Measurements from ENCODE around the gene FN3KRP.
"Not testable (repeated sequence)": the region's sequence is repeated elsewhere in the genome, so short reads cannot be mapped to it uniquely, and the experiment has no call there.

Gene FN3KRP

DNA sequence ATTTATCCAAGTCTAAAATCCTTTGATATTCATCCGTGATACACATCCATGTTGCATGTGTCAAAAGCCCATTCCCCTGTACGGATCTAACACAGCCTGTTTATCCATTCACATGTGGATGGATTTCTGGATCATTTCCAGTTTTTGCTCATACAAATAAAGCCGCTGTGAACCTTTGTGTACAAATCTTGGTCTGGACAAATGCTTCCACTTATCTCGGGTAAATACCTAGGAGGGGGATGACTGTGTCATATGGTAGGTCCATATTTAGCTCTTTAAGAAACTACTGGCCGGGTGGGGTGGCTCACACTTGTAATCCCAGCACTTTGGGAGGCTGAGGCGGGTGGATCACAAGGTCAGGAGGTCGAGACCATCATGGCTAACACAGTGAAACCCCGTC is 29.0 kb downstream of the FN3KRP start:
- no peak for DNase-seq

DNA sequence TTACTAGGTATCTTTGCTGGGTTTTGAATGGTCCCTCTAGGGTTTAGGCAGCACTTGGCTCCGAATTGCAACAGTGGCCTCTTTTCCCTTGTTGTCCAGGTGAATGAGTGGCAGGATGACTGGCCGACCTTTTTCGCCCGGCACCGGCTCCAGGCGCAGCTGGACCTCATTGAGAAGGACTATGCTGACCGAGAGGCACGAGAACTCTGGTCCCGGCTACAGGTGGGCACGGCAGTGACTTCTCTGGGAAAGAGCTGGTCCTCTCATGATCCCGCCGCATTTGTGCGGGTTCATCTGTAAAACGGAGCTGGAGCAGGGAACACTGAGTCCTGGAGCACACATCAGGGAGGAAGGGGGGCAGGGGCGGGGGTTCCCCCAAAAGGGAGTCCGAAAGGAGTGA is 32.2 kb downstream of the FN3KRP start:
- DNase-seq, result no peak

DNA sequence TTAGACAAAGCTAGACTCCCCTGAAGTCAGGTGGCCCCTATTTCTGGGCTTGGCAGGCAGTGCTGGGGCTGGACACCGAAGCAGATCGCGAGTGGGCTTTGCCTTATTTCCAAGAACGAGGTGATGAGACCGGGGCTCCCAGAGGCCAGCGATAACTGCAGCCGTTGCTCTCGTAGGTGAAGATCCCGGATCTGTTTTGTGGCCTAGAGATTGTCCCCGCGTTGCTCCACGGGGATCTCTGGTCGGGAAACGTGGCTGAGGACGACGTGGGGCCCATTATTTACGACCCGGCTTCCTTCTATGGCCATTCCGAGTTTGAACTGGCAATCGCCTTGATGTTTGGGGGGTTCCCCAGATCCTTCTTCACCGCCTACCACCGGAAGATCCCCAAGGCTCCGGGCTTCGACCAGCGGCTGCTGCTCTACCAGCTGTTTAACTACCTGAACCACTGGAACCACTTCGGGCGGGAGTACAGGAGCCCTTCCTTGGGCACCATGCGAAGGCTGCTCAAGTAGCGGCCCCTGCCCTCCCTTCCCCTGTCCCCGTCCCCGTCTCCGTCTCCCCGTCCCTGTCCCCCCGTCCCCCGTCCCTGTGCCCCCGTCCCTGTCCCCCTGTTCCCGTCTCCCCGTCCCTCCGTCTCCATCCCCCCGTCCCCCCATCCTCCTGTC is 33.9 kb downstream of the FN3KRP start:
- no peak for DNase-seq

DNA sequence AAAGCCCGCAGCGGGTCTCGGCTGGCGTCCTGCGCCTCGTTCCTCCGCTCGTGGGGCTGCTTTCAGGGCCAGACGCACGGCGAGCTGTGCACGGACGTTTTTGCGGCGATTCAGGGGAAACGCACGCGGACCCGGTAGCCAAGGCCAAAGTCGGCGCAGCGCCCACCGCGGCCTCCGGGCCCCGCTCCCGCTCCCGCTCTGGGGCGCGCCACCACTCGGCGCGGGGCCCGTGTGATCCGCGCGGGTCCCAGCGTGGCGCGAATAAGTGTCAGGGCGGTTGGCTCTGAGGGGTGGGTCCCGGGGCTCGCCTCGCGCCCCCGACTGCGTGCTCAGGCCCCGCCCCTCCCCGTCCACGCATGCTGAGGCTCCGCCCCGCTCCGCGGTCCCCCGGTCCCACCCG is 34.7 kb downstream of the FN3KRP start:
- no peak for DNase-seq

DNA sequence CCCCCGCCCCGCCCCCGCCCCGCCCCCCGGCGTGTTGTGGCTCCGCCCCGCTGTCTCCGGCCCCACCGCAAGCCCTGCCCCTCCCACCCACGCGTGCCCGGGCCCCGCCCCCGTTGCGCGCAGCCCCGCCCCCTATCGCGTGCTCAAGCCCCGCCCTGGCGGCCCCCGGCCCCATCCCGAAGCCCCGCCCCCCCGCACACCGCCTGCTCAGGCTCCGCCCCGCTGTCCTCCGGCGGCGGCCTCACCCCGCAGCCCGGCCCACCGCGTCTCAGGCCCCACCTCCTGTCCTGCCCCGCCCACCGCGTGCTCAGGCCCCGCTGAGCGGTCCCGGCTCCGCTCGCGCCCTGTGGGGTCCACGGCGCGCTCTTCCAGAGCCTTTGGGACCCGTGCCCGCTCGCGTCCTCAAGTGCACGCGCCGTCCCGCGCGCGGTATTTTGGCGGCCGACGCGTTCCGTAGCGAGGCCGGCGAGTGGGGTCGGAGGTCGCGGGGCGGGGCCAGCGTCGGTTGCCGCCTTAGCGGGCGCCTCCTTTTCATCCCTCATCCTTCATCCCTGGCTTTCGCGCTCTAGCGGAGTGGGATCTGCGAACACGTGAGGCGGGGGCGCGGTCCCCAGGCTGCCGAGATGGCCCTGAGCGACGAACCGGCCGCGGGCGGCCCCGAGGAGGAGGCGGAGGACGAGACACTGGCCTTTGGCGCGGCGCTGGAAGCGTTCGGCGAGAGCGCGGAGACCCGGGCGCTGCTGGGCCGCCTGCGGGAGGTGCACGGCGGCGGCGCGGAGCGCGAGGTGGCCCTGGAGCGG is 35.3 kb downstream of the FN3KRP start, which contains the start of gene TBCD:
Gene TBCD, plus strand, starts transcription at position 495 of the 800 bp plus-strand sequence. Its CDS starts 129 bp downstream, at position 624.
- peak; percentile 77 for DNase-seq

DNA sequence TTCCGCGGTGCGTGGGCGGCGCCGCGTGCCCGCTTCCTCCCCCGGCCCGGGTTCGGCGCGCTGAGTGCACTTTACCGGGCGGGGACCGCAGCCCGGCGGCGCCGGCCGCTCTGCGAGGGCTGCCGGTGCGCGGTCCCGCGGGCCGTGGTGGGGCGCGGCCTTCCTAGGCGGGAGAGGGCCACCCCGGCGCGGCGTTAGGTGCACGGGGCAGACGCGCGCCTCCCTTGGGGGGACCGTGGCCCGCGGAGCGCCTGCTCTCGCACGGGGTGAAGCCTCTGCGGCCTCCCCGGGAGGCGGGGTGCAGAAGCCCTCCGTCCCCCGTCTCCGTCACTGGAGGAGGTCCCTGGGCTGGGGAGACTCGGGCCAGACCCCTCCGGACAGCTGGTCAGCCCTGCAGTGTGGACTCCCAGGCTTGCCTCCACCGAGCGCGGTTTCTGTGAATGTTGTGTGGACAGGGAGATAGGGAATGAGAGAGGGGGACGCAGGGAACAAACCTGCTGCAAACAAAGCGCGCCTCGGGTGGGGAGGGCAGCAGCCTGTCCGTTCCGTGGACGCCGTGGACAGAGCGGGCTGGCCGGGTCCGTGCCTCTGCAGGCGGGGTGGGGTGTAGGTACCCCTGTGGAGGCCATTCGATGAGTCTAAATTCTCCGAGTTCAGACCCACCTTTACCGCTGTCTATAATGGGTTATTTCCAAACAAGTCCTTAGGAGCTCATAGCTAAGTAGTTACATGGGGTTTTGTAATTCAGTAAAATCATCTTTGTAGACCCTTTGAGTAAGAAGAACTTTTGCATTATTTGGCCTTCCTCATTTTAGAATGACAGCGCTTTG is 36.1 kb downstream of the FN3KRP start:
- no peak for DNase-seq

DNA sequence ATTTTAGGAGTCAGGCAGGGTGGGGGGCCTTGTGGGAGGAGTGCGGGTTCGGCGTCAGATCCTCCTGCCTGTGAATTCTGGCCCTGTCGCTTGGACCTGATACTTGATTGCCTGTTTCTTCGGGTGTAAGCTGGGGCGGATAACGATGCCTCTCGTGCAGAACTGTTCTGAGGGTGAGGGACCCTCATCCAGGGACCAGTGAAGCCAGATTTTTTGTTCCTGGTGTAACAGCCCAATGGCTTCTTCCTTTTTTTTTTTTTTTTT is 36.6 kb downstream of the FN3KRP start:
- DNase-seq, result no peak

DNA sequence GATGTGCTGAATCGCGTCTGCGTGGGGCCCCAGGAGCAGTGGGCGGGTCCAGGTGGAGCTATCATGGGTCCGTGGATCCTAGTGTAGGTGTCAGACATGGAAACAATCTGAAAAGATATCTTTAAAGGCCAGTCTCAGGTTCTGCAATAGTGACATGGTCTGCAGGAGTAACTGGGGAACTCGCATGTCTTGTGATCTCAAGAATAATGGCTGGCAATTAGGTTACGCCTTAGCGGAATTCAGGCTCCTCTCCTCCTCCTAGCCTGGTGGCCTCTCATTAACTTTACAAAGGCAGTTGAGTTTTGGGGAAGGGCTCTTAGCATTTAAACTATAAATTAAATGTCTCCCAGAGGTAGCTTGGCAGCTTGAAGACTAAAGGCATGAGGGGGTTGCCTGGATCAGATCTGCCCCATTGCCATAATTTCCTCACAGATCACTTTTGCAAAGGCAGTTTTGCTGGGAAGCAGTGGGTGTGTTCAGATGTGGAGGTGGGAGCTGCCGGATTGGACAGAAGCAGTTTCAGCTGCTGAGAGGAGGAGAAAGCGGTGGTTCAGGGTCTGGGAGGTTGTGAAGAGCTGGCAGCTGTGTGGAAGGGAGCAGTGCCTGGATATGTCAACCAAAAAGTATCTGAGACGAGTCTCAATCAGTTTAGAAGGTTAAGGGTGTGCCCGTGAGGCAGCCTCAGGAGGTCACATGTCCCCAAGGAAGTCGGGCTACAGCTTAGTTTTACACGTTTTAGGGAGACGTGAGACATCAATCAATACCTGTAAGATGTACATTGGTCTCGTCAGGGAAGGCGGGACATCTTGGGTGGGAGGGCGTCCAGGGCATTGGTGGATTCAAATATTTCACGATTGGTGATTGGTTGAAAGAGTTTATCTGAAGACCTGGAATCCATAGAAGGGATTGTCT is 38.0 kb downstream of the FN3KRP start:
- DNase-seq, result no peak

DNA sequence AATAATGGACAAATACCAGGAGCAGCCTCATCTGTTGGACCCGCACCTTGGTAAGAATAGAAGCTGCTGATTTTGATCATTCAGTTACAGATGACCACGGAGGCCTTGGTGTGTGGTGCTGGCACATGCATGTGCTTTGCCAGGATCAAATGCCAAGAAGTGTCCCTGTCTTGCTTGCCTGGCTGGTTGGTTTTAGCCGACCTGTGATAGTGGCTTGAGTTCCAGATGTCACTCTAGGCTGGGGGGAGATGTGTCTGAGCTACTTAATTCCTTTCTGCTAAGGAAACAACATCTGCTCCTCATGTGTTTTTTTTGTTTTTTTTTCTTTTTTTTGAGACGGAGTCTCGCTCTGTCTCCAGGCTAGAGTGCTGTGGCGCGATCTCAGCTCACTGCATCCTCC is 39.7 kb downstream of the FN3KRP start:
- no peak for DNase-seq

DNA sequence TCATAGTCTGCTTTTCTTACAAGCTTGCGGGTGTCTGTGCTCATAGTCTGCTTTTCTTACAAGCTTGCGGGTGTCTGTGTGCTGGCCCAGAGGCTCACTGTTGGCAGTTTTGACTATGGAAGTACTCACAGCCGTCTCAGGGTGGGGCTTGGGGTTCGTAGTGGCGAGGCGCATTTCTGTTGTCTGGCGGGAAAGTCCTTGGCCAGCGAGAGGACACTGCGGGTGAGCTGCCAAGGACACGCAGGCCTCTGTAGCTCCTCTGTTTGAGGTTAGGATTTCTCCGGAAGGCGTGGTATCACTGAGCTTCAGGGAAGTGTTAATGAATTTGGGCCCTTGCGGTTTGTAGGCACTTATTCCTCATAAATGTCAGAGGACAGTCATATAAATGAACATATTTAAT is 48.9 kb downstream of the FN3KRP start:
- no peak for DNase-seq

DNA sequence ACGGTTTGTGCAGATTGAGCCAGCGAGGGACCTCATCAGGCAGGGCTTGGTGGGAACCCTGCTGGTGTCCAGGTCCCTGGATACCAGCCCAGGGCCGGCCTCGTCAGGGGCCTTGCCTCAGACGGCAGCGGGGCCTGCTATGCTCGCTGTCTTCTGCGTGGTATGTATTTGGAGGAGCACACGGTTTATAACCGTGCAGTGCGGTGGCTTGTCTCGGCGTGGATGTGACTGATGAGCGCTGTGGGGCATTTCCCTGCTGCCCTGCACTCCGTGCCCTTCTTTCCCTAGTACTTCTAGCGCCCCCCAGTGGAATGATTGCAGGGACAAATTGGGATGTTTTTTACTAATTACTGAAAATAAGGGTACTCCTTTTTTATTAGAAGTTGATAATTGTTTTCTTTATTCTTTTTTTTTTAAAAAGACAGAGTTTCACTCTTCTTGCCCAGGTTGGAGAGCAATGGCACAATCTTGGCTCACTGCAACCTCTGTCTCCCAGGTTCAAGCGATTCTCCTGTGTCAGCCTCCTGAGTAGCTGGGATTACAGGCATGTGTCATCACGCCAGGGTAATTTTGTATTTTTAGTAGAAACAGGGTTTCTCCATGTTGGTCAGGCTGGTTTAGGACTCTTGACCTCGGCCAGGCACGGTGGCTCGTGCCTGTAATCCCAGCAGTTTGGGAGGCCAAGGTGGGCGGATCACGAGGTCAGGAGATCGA is 50.7 kb downstream of the FN3KRP start:
- DNase-seq, result no peak

DNA sequence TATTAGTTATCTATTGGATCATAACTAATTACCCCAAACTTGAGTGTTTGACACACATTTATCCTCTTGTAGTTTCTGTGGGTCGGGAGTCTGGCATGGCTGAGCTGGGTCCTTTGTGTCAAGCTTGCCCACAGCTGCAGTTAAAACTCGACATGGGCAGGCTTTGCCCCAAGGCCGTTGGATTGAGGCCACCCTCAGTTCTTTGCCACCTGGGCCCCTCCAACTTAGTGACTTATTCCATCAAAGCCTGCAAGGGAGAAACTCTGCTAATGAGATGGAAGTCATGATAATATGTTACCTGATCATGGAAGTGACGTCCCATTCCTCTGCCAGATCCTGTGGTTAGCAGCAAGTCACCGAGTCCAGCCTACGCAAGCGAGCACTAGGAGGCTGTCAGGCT is 52.5 kb downstream of the FN3KRP start:
- DNase-seq, result no peak

DNA sequence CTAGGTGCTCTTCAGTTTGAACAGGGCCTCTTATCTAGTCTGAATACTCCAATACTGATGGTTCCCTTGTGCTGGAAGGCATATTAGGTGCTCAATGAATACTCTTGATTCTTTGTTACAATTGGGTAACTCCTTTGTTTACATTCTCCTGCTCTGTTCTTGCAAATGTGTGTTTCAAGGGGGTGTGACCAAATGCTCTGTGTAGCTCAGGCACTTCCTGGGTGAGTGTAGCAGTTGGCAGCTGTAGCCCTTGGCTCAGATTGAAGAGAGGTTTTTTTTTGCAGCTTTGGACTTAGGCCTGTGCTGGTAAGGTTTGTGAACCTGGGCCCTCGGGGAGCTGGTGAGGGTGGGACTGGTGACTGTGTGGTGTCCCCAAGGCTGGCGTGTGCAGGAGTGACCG is 55.5 kb downstream of the FN3KRP start:
- no peak for DNase-seq

DNA sequence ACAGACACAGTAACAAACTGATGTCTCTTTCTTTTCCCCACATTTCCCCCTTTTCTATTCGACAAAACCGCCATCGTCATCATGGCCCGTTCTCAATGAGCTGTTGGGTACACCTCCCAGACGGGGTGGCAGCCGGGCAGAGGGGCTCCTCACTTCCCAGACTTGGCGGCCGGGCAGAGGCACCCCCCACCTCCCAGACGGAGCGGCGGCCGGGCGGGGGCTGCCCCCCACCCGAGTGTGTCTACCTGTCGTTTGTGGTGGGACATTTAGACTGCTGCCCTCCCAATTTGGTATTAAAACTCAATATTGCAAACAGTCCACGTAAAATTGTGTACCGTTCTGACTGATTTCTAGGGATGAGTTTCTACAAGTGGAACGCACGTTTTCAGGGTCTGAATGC is 58.0 kb downstream of the FN3KRP start:
- not testable (repeated sequence) for DNase-seq

DNA sequence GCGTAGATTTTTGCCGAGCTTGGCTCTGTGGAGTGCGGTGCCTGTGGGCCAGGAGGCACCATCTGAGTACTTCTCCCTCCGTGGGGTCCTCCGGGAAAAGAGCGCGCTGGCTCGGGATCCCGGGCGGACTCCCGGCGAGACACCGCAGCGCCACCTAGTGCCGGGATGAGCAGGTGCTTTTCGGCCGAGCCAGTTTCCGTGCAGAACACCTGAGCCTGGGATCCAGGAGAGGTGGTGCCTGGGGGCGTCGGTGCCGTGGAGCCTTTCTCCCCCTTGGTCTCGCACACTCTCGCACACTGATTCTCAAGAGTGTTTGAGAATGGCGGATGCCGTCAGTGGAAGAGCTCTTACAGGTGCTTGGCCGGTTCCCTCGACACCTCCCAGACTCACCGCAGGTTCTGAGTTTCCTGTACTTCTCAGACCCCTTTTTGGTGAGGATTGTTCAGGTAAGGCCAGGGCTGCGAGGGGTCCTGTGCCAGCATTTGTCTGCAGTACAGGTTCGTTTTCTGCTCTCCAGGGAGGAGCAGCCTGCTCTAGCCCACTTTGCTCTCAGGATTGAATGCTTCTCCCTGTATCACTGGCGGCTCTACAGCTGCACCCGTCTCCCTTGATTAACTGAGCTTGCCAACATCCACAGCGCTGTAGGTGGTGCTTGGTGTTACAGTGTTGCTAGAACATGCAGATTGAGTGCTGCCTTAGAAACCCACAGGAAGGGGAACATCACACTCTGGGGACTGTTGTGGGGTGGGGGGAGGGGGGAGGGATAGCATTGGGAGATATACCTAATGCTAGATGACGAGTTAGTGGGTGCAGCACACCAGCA is 58.7 kb downstream of the FN3KRP start:
- DNase-seq, result peak; percentile 23

DNA sequence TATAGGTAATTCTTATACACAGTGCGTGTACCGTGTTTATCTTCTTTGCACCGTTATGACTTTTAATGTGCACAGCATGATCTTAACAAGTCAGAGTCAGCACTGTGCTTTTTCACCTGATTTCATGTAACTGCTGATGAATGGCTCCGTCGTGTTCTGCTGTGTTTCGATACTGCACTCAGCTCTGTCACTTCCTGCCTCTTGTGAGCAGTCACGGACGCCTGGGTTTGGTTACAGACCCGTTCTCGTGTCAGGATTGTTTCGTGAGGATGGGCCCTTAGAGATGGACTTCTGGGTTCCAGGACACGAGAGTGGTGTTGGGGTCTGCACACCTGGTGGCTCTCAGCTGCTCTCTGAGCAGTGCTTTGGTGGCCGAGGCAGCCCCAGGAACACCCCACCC is 59.9 kb downstream of the FN3KRP start:
- DNase-seq, result no peak
